Fibroblast of lung (primary cell): Measurements from ENCODE around the gene CNMD. TPM values are rescaled to one million over a fixed set of nuclear protein-coding genes. Genes with fewer than 3 reads are reported as not detected.

Source experiments
- DNase-seq, 2 donors: peaks; one replicate each; pipeline versions ENCODE4 v3.0.0 to v3.0.0-alpha.2; 2010; ENCODE audit warnings: low read depth in 2 of 2
- H2AFZ ChIP-seq: 2 replicates; pipeline ENCODE4 v1.5.1; 2012; ENCODE audit warnings: low read length, control low read depth, inconsistent platforms
- H3K27ac ChIP-seq: 2 replicates; pipeline ENCODE4 v1.5.1; 2011; ENCODE audit warnings: low read length, control low read depth; ENCODE audit not compliant: insufficient read depth
- H3K27me3 ChIP-seq: 2 replicates; pipeline ENCODE4 v1.5.1; 2011; ENCODE audit warnings: mild to moderate bottlenecking, low read length; ENCODE audit not compliant: control insufficient read depth, insufficient read depth
- H3K36me3 ChIP-seq: 2 replicates; pipeline ENCODE4 v1.5.1; 2011; ENCODE audit warnings: low read length; ENCODE audit not compliant: control insufficient read depth, insufficient read depth
- H3K4me1 ChIP-seq: 2 replicates; pipeline ENCODE4 v1.5.1; 2011; ENCODE audit warnings: low read length; ENCODE audit not compliant: control insufficient read depth, insufficient read depth; ENCODE audit errors: extremely low read depth
- H3K4me2 ChIP-seq: 2 replicates; pipeline ENCODE4 v1.5.1; 2011; ENCODE audit warnings: low read length, control low read depth; ENCODE audit not compliant: insufficient read depth; ENCODE audit errors: extremely low read depth
- H3K4me3 ChIP-seq, 4 experiments: fragments of 200-600 bp in 1 of 4; sonication (generic) in 1 of 4; replicated peaks in 1 of 4; 2 replicates each; pipeline ENCODE4 v1.5.1; 2011 to 2016; ENCODE audit warnings: low read length in 4 of 4, low read depth in 3 of 4, mild to moderate bottlenecking in 3 of 4, control low read depth in 2 of 4, inconsistent platforms in 1 of 4, mixed read lengths in 1 of 4; ENCODE audit not compliant: insufficient read depth in 1 of 4; ENCODE audit errors: control extremely low read depth in 1 of 4
- H3K79me2 ChIP-seq: 2 replicates; pipeline ENCODE4 v1.5.1; 2012; ENCODE audit warnings: mild to moderate bottlenecking, low read length, inconsistent platforms; ENCODE audit not compliant: control insufficient read depth, insufficient read depth
- H3K9ac ChIP-seq: 2 replicates; pipeline ENCODE4 v1.5.1; 2011; ENCODE audit warnings: mild to moderate bottlenecking, low read length, control low read depth; ENCODE audit not compliant: insufficient read depth
- H3K9me3 ChIP-seq: 2 replicates; pipeline ENCODE4 v1.5.1; 2012; ENCODE audit warnings: low read depth, low read length; ENCODE audit not compliant: control insufficient read depth, insufficient read depth
- H4K20me1 ChIP-seq: 2 replicates; pipeline ENCODE4 v1.5.1; 2011; ENCODE audit warnings: low read length; ENCODE audit not compliant: control insufficient read depth, insufficient read depth; ENCODE audit errors: extremely low read depth
- EZH2 ChIP-seq: IDR thresholded peaks from 2 replicates; pipeline ENCODE4 v1.5.1; 2012; ENCODE audit warnings: low read length, control low read depth, mild to moderate bottlenecking; ENCODE audit errors: missing control alignments
- polyA plus RNA-seq, 2 donors: library from polyadenylated mRNA; depleted of rRNA in 1 of 2; stranded (reverse) in 1 of 2; unstranded in 1 of 2; fragments of >200 nt; gene quantifications; 2 replicates each; pipeline ENCODE4 v1.2.1, GENCODE V29; 2011 to 2012; ENCODE audit warnings: missing spikeins in 1 of 2
- total RNA-seq: library from RNA; depleted of rRNA; stranded (reverse); fragments of >200 nt; gene quantifications from 2 replicates; pipeline ENCODE4 v1.2.1, GENCODE V29; 2014
- TF ChIP-seq, protein P1 (sequence below), 2 donors: IDR thresholded peaks in 1 of 2; conservative IDR thresholded peaks in 1 of 2; 1 replicate in 1 of 2; 2 replicates in 1 of 2; pipeline ENCODE4 v1.5.1; 2011 to 2012; ENCODE audit warnings: low read length in 2 of 2, control low read depth in 1 of 2, inconsistent platforms in 1 of 2, low read depth in 1 of 2, mild to moderate bottlenecking in 1 of 2

The CNMD gene
- total and polyA plus RNA-seq, 2 donors (not counting 1 experiment from before 2014, with no cell fraction given): not detected

DNA sequence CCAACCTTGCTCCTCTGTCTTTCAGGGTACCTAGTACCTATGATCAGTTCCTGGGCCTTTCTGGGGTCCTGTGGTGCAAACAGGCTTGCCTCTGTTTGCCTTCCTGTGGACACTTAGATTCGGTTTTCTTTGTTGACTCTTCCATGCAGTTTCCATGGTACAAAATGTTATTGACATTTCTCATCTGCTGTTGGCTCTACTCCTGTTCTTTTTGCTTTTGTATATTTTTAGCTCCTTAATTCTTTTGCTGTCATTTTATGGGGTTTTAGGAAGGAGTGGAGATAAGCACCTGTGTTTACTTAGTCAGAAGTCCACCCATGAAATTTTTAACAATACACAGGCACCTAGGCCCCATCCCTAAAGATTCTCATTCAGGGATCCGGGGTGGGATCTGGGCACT, 20.5 kb upstream of the CNMD start:
- no peaks in the 10 kb centered on the region for H3K36me3 ChIP-seq
- TF ChIP-seq, protein P1, sequence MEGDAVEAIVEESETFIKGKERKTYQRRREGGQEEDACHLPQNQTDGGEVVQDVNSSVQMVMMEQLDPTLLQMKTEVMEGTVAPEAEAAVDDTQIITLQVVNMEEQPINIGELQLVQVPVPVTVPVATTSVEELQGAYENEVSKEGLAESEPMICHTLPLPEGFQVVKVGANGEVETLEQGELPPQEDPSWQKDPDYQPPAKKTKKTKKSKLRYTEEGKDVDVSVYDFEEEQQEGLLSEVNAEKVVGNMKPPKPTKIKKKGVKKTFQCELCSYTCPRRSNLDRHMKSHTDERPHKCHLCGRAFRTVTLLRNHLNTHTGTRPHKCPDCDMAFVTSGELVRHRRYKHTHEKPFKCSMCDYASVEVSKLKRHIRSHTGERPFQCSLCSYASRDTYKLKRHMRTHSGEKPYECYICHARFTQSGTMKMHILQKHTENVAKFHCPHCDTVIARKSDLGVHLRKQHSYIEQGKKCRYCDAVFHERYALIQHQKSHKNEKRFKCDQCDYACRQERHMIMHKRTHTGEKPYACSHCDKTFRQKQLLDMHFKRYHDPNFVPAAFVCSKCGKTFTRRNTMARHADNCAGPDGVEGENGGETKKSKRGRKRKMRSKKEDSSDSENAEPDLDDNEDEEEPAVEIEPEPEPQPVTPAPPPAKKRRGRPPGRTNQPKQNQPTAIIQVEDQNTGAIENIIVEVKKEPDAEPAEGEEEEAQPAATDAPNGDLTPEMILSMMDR (conservative IDR thresholded peaks at IDR 0.05 in 1 of 2, IDR thresholded peaks at IDR 0.05 in 1 of 2; ENCODE audit: low read depth in 1 of 2, low read length in 2 of 2): no peak
- no peak for TF ChIP-seq EZH2

DNA sequence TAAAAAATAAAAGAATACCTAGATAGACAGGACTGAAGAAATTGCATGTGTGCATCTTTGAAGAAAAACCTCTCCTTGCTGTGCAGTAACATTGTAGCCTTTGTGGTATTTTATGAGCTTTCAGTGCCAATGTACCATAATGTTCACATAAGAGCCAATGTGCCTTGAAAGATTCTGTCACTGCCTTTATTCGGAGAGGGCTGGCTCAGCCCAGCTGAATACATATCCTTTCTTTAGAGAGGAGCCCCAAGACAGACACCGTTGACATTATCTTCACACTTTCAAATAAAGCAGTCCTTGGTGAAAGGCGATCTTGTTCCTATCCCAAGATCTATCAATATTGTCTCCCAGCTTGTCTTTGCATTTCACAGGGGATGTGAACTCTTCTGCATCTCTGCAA, 18.5 kb upstream of the CNMD start:
- Histone ChIP-seq H3K27ac (no peak overlapping the region), H3K36me3 (no peaks in the 10 kb centered on the region), H2AFZ (no peak overlapping the region), H3K9me3 (no peaks in the 10 kb centered on the region), H3K9ac (no peak overlapping the region), H3K4me1 (no peaks in the 10 kb centered on the region), H4K20me1 (no peaks in the 10 kb centered on the region), H3K27me3 (no peaks in the 10 kb centered on the region), H3K4me2 (no peak overlapping the region), H3K79me2 (no peaks in the 10 kb centered on the region), H3K4me3 (no peak overlapping the region)
- TF ChIP-seq, protein P1 (conservative IDR thresholded peaks at IDR 0.05 in 1 of 2, IDR thresholded peaks at IDR 0.05 in 1 of 2; ENCODE audit: low read depth in 1 of 2, low read length in 2 of 2): no peak
- TF ChIP-seq EZH2: no peak
- no peak for DNase-seq

More for the DNA sequence above, 20.5 kb upstream of the CNMD start:
- no peaks in the 10 kb centered on the region for H3K27me3 ChIP-seq
- no peaks in the 10 kb centered on the region for H3K79me2 ChIP-seq
- H4K20me1 ChIP-seq: no peaks in the 10 kb centered on the region
- H3K9ac ChIP-seq: no peak overlapping the region
- no peak overlapping the region for H2AFZ ChIP-seq
- DNase-seq: no peak
- H3K4me2 ChIP-seq: no peak overlapping the region
- H3K9me3 ChIP-seq: no peaks in the 10 kb centered on the region
- no peak overlapping the region for H3K27ac ChIP-seq
- no peak overlapping the region for H3K4me3 ChIP-seq
- H3K4me1 ChIP-seq: no peaks in the 10 kb centered on the region

DNA sequence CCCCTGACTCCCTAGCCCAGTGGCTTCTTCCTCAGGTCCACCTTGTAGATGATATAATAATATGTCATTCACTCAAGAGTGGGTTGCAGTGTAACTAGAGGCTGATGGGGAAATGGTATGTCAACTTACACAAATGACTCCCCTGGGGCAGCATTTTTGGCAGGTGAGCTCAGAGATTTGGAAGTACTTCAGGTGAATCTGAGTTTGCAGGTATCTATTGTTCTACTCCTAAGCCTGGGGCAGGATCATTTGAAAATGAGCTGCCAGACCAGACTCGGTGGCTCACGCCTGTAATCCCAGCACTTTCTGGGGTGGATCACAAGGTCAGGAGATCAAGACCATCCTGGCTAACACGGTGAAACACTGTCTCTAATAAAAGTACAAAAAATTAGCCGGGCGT, 11.6 kb upstream of the CNMD start:
- Histone ChIP-seq H3K4me1 (no peaks in the 10 kb centered on the region), H3K27me3 (no peaks in the 10 kb centered on the region), H3K9ac (no peak overlapping the region), H4K20me1 (no peaks in the 10 kb centered on the region), H3K4me3 (no peak overlapping the region), H3K27ac (no peak overlapping the region), H3K9me3 (no peaks in the 10 kb centered on the region), H2AFZ (no peak overlapping the region), H3K79me2 (no peaks in the 10 kb centered on the region), H3K36me3 (no peaks in the 10 kb centered on the region), H3K4me2 (no peak overlapping the region)
- DNase-seq: no peak
- TF ChIP-seq, protein P1 (conservative IDR thresholded peaks at IDR 0.05 in 1 of 2, IDR thresholded peaks at IDR 0.05 in 1 of 2; ENCODE audit: low read depth in 1 of 2, low read length in 2 of 2): no peak
- TF ChIP-seq EZH2: no peak
